HL-60 (cell line): ENCODE data around the gene TMEM270.
"Not testable (repeated sequence)": the region's sequence is repeated elsewhere in the genome, so short reads cannot be mapped to it uniquely, and the experiment has no call there.

ENCODE experiments used
- DNase-seq, 2 experiments: peaks; one replicate each; pipeline ENCODE4 v3.0.0-alpha.2; 2010 to 2020; ENCODE audit warnings: low read depth in 1 of 2, low spot score in 1 of 2
- H3K27ac ChIP-seq: fragments of 250-450 bp; sonication (Bioruptor Pico); replicated peaks from 2 replicates; pipeline ENCODE4 v1.5.1; 2020; ENCODE audit warnings: mild to moderate bottlenecking, moderate library complexity
- H3K27me3 ChIP-seq: fragments of 250-450 bp; sonication (Bioruptor Pico); 2 replicates; pipeline ENCODE4 v1.5.1; 2021; ENCODE audit warnings: mild to moderate bottlenecking, moderate library complexity; ENCODE audit not compliant: insufficient read depth, poor library complexity, severe bottlenecking
- H3K4me3 ChIP-seq: replicated peaks from 2 replicates; pipeline ENCODE4 v1.5.1; 2011; ENCODE audit warnings: mild to moderate bottlenecking, control low read depth, low read length; ENCODE audit not compliant: insufficient read depth
- GABPA ChIP-seq: IDR thresholded peaks from 2 replicates; pipeline ENCODE4 v1.6.1; 2012; ENCODE audit warnings: low read depth
- POLR2AphosphoS5 ChIP-seq: IDR thresholded peaks from 2 replicates; pipeline ENCODE4 v1.6.1; 2012; ENCODE audit warnings: low read depth
- SPI1 ChIP-seq: IDR thresholded peaks from 2 replicates; pipeline ENCODE4 v1.6.1; 2012; ENCODE audit warnings: low read depth, mild to moderate bottlenecking, borderline replicate concordance
- TF ChIP-seq, protein P1 (sequence below): IDR thresholded peaks from 2 replicates; pipeline ENCODE4 v1.6.1; 2012; ENCODE audit warnings: low read depth; ENCODE audit not compliant: insufficient replicate concordance
- TF ChIP-seq, protein P2 (sequence below): IDR thresholded peaks from one replicate; pipeline ENCODE4 v1.5.1; 2011; ENCODE audit warnings: low read length, control low read depth, inconsistent platforms; ENCODE audit not compliant: insufficient read depth

TMEM270 gene

DNA sequence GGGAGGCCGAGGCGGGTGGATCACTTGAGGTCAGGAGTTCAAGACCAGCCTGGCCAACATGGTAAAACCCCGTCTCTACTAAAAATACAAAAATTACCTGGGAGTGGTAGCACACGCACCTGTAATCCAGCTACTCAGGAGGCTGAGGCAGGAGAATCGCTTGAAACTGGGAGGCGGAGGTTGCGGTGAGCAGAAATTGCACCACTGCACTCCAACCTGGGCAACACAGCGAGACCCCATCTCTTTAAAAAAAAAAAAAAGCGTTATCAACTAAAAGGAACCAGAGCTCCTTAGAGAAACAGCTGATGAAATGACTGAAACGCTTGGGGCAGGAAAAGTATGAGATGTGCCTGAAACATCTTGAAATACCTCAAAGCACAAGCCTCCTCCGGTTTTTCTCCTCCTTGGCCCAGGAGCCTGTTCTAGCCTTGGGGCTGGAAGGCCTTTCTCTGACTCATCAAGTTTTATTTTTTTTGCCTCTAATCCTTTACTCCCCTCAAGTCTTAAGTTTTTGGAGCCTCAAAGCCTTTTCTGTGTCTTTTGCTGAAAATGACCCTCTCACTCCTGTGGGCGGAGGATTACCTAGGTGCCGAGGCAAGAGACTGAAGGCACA, 16.0 kb upstream of the TMEM270 start:
- DNase-seq, result no peak
- TF ChIP-seq, protein P1, sequence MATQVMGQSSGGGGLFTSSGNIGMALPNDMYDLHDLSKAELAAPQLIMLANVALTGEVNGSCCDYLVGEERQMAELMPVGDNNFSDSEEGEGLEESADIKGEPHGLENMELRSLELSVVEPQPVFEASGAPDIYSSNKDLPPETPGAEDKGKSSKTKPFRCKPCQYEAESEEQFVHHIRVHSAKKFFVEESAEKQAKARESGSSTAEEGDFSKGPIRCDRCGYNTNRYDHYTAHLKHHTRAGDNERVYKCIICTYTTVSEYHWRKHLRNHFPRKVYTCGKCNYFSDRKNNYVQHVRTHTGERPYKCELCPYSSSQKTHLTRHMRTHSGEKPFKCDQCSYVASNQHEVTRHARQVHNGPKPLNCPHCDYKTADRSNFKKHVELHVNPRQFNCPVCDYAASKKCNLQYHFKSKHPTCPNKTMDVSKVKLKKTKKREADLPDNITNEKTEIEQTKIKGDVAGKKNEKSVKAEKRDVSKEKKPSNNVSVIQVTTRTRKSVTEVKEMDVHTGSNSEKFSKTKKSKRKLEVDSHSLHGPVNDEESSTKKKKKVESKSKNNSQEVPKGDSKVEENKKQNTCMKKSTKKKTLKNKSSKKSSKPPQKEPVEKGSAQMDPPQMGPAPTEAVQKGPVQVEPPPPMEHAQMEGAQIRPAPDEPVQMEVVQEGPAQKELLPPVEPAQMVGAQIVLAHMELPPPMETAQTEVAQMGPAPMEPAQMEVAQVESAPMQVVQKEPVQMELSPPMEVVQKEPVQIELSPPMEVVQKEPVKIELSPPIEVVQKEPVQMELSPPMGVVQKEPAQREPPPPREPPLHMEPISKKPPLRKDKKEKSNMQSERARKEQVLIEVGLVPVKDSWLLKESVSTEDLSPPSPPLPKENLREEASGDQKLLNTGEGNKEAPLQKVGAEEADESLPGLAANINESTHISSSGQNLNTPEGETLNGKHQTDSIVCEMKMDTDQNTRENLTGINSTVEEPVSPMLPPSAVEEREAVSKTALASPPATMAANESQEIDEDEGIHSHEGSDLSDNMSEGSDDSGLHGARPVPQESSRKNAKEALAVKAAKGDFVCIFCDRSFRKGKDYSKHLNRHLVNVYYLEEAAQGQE, result no peak
- TF ChIP-seq GABPA, result no peak
- TF ChIP-seq SPI1, result no peak
- no peak for TF ChIP-seq POLR2AphosphoS5
- TF ChIP-seq, protein P2, sequence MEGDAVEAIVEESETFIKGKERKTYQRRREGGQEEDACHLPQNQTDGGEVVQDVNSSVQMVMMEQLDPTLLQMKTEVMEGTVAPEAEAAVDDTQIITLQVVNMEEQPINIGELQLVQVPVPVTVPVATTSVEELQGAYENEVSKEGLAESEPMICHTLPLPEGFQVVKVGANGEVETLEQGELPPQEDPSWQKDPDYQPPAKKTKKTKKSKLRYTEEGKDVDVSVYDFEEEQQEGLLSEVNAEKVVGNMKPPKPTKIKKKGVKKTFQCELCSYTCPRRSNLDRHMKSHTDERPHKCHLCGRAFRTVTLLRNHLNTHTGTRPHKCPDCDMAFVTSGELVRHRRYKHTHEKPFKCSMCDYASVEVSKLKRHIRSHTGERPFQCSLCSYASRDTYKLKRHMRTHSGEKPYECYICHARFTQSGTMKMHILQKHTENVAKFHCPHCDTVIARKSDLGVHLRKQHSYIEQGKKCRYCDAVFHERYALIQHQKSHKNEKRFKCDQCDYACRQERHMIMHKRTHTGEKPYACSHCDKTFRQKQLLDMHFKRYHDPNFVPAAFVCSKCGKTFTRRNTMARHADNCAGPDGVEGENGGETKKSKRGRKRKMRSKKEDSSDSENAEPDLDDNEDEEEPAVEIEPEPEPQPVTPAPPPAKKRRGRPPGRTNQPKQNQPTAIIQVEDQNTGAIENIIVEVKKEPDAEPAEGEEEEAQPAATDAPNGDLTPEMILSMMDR, result no peak
- Histone ChIP-seq H3K27ac (no peak overlapping the region), H3K27me3 (peaks cover 2% of the 10 kb centered on the region), H3K4me3 (no peak overlapping the region)

DNA sequence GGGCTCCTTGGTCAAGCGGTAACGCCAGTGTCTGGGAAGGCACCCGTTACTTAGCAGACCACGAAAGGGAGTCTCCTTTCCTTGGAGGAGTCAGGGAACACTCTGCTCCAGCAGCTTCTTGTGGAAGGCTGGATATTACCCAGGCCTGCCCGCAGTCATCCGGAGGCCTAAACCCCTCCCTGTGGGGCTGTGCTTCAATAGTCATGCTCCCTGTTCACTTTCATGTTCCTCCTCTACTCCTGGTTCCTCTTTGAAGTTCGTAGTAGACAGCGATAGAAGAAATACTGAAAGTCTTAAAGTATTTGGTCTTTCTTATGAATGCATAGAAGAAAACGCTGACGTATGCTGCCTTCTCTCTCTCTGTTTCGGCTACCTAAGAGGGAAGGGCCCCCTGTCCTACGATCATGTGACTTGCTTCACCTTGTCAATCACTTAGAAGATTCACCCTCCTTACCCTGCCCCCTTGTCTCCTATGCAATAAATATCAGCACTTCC, 15.2 kb upstream of the TMEM270 start:
- H3K27me3 ChIP-seq, H3K27ac ChIP-seq, H3K4me3 ChIP-seq: not testable (repeated sequence)
- peak; percentile 4; the same call in 1 of the 2 replicates for TF ChIP-seq SPI1
- DNase-seq, result peak; percentile 31 to 56

DNA sequence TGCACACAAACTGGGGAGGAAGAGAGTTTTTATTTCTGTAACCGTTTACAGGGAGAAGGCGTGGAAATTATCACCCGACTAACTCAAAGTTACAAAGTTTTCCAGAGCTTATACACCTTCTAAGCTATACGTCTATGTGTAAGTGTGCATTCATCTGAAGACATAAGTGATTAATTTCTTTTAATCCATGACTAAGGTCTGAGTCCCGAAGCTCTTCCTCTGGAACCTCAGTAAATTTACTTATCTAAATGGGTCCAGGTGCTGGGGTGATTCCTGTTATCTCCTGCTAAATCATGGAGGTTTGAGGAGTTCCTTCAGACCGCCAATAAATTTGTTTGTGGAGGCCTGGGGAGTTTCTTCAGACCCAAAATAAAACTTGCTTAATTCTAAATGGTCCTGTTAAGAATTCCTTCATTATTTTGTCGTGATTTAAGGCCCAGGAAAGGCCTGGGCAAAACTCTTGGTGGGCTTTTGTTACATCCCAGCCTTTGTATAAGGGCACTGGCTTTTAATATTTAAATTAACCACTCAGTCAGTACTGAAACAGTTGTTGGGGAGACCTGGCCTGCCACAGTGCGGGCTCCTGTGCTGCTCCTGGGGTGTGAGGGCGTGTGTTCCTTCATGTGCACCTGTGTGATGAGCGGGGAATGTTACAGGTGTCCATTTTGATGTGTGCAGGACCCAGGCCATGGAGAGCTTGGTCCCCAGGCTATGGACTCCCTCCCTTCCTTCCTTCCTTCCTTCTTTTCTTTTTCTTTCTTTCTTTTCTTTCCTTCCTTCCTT, 12.8 kb upstream of the TMEM270 start:
- Histone ChIP-seq H3K27ac (no peak overlapping the region), H3K27me3 (peaks cover 2% of the 10 kb centered on the region), H3K4me3 (no peak overlapping the region)
- no peak for DNase-seq
- TF ChIP-seq GABPA (no peak), POLR2AphosphoS5 (no peak), SPI1 (no peak)
- TF ChIP-seq, protein P1, result no peak
- TF ChIP-seq, protein P2, result no peak

DNA sequence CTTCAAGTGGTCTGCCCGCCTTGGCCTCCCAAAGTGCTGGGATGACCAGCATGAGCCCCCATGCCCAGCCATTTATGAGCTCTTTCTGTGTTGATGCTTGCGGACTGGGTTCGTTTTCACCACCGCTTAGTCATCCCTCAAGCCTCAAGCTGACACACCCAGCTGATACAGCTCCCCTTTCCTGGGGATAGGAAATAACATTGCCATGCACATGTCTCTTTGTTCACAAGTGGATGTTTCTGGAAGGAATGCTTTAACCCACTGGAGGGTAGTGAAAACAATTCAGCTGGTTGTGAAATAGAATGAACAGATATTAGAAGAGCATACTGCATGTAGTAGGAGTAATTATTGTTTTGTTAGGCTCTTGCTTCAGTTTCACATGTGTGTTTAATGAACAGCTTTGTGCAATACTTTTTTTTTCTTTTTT, 10.2 kb upstream of the TMEM270 start:
- DNase-seq, result no peak
- Histone ChIP-seq H3K4me3 (no peak overlapping the region), H3K27ac (no peak overlapping the region), H3K27me3 (peaks cover 8% of the 10 kb centered on the region)
- TF ChIP-seq GABPA (no peak), POLR2AphosphoS5 (no peak), SPI1 (no peak)
- TF ChIP-seq, protein P2, result no peak
- TF ChIP-seq, protein P1, result no peak
